ENCODE measurements around the gene CYB5R4. TPM values are rescaled to one million over a fixed set of nuclear protein-coding genes. Genes with fewer than 3 reads are reported as not detected.

Gene CYB5R4
- total RNA-seq, 1 experiment from 2014 or later: 24.0 TPM

DNA sequence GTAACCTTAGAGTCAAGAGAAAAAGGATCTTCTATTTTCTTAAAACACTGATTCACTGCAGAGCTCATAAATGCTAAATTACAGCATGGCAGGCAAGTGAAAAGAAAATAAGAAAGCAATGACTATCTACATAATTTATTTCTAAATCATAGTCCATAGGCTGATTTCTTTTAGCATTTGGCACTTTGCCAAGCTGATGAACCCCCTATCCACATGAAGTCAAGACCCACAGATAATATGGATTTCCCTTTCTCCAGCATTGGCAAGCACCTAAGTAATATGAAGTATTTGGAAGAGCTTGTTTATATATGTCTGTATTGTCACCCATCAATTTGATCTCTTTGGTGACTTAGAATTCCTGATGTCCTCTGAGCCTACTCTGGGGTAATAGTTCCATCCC lies 126.2 kb downstream of the CYB5R4 start:
- H3K4me2 ChIP-seq (ENCODE audit: low read length): no peak overlapping the region

More for the DNA sequence above, 126.2 kb downstream of the CYB5R4 start:
- DNase-seq (ENCODE audit: low read depth, low spot score): no peak
- no peaks in the 10 kb centered on the region for H3K4me1 ChIP-seq (ENCODE audit: control insufficient read depth in 1 of 2, insufficient read depth in 2 of 2, low read length in 2 of 2)
- intact Hi-C loops (cut with micrococcal nuclease): no loop called here
- RAD21 ChIA-PET (ENCODE audit: low non-redundant PET in 1 of 2, low total read pairs in 2 of 2, uncharacterized antibody in 2 of 2, unreplicated experiment in 2 of 2): no interaction called here
- no peak overlapping the region for H3K9ac ChIP-seq (ENCODE audit: low read length)
- H3K4me3 ChIP-seq (replicated peaks in 1 of 2; ENCODE audit: low read depth in 1 of 2, low read length in 2 of 2): no peak overlapping the region
- CTCF ChIA-PET: no interaction called here
- no peak overlapping the region for H3K27ac ChIP-seq (ENCODE audit: low read depth, low read length)
- H3K79me2 ChIP-seq (ENCODE audit: insufficient read depth, low read length): no peaks in the 10 kb centered on the region
- no peak for ATAC-seq
- no peaks in the 10 kb centered on the region for H3K27me3 ChIP-seq (ENCODE audit: insufficient read depth, low read length)
- no peaks in the 10 kb centered on the region; a peak in 1 of 4 replicates for H3K9me3 ChIP-seq (ENCODE audit: control insufficient read depth in 1 of 2, insufficient read depth in 1 of 2, low read depth in 1 of 2, low read length in 2 of 2)
- TF ChIP-seq EZH2phosphoT487 (IDR thresholded peaks at IDR 0.05; ENCODE audit: borderline replicate concordance) (no peak), JUND (IDR thresholded peaks at IDR 0.05) (no peak), SP1 (IDR thresholded peaks at IDR 0.05; ENCODE audit: low read depth) (no peak), TCF7L2 (IDR thresholded peaks at IDR 0.05; ENCODE audit: borderline replicate concordance, extremely low read depth, insufficient read depth, insufficient read length) (no peak), CEBPB (IDR thresholded peaks at IDR 0.05; ENCODE audit: low read depth) (no peak), SIN3A (IDR thresholded peaks at IDR 0.05; ENCODE audit: low read depth) (no peak), EGR1 (IDR thresholded peaks at IDR 0.05; ENCODE audit: low read depth) (no peak), POLR2A (IDR thresholded peaks at IDR 0.05; ENCODE audit: borderline replicate concordance, extremely low read depth, insufficient read depth, insufficient read length) (no peak), RAD21 (IDR thresholded peaks at IDR 0.05; ENCODE audit: low read depth) (no peak), ELF1 (IDR thresholded peaks at IDR 0.05; ENCODE audit: borderline replicate concordance, low read depth) (no peak), EZH2 (IDR thresholded peaks at IDR 0.05) (no peak), POLR2AphosphoS5 (IDR thresholded peaks at IDR 0.05; ENCODE audit: low read depth, low read length) (no peak), ZNF274 (IDR thresholded peaks at IDR 0.05; ENCODE audit: low read depth, low read length) (no peak)
- TF ChIP-seq, protein P1, sequence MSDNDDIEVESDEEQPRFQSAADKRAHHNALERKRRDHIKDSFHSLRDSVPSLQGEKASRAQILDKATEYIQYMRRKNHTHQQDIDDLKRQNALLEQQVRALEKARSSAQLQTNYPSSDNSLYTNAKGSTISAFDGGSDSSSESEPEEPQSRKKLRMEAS (IDR thresholded peaks at IDR 0.05): no peak
- TF ChIP-seq, protein P2, sequence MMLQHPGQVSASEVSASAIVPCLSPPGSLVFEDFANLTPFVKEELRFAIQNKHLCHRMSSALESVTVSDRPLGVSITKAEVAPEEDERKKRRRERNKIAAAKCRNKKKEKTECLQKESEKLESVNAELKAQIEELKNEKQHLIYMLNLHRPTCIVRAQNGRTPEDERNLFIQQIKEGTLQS (IDR thresholded peaks at IDR 0.05): no peak
- TF ChIP-seq, protein P3, sequence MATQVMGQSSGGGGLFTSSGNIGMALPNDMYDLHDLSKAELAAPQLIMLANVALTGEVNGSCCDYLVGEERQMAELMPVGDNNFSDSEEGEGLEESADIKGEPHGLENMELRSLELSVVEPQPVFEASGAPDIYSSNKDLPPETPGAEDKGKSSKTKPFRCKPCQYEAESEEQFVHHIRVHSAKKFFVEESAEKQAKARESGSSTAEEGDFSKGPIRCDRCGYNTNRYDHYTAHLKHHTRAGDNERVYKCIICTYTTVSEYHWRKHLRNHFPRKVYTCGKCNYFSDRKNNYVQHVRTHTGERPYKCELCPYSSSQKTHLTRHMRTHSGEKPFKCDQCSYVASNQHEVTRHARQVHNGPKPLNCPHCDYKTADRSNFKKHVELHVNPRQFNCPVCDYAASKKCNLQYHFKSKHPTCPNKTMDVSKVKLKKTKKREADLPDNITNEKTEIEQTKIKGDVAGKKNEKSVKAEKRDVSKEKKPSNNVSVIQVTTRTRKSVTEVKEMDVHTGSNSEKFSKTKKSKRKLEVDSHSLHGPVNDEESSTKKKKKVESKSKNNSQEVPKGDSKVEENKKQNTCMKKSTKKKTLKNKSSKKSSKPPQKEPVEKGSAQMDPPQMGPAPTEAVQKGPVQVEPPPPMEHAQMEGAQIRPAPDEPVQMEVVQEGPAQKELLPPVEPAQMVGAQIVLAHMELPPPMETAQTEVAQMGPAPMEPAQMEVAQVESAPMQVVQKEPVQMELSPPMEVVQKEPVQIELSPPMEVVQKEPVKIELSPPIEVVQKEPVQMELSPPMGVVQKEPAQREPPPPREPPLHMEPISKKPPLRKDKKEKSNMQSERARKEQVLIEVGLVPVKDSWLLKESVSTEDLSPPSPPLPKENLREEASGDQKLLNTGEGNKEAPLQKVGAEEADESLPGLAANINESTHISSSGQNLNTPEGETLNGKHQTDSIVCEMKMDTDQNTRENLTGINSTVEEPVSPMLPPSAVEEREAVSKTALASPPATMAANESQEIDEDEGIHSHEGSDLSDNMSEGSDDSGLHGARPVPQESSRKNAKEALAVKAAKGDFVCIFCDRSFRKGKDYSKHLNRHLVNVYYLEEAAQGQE (IDR thresholded peaks at IDR 0.05; ENCODE audit: low read depth): no peak
- TF ChIP-seq, protein P4, sequence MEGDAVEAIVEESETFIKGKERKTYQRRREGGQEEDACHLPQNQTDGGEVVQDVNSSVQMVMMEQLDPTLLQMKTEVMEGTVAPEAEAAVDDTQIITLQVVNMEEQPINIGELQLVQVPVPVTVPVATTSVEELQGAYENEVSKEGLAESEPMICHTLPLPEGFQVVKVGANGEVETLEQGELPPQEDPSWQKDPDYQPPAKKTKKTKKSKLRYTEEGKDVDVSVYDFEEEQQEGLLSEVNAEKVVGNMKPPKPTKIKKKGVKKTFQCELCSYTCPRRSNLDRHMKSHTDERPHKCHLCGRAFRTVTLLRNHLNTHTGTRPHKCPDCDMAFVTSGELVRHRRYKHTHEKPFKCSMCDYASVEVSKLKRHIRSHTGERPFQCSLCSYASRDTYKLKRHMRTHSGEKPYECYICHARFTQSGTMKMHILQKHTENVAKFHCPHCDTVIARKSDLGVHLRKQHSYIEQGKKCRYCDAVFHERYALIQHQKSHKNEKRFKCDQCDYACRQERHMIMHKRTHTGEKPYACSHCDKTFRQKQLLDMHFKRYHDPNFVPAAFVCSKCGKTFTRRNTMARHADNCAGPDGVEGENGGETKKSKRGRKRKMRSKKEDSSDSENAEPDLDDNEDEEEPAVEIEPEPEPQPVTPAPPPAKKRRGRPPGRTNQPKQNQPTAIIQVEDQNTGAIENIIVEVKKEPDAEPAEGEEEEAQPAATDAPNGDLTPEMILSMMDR (IDR thresholded peaks at IDR 0.05 in 2 of 3, conservative IDR thresholded peaks at IDR 0.05 in 1 of 3; ENCODE audit: borderline replicate concordance in 1 of 3, insufficient read depth in 1 of 3, low read depth in 2 of 3, low read length in 2 of 3): no peak
- TF ChIP-seq, protein P5, sequence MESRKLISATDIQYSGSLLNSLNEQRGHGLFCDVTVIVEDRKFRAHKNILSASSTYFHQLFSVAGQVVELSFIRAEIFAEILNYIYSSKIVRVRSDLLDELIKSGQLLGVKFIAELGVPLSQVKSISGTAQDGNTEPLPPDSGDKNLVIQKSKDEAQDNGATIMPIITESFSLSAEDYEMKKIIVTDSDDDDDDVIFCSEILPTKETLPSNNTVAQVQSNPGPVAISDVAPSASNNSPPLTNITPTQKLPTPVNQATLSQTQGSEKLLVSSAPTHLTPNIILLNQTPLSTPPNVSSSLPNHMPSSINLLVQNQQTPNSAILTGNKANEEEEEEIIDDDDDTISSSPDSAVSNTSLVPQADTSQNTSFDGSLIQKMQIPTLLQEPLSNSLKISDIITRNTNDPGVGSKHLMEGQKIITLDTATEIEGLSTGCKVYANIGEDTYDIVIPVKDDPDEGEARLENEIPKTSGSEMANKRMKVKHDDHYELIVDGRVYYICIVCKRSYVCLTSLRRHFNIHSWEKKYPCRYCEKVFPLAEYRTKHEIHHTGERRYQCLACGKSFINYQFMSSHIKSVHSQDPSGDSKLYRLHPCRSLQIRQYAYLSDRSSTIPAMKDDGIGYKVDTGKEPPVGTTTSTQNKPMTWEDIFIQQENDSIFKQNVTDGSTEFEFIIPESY (IDR thresholded peaks at IDR 0.05; ENCODE audit: extremely low read depth, insufficient replicate concordance, low read length): no peak
- H2AFZ ChIP-seq (ENCODE audit: low read depth, low read length, poor library complexity, severe bottlenecking): no peak overlapping the region
- no peaks in the 10 kb centered on the region for H3K36me3 ChIP-seq (ENCODE audit: control insufficient read depth in 1 of 2, insufficient read depth in 2 of 2, low read length in 2 of 2)
- BruUV-seq (replicated peaks): no TSS peak
- POLR2A ChIA-PET: no interaction called here
- H3K9me2 ChIP-seq (ENCODE audit: insufficient read depth): no peaks in the 10 kb centered on the region
- no peaks in the 10 kb centered on the region for H4K20me1 ChIP-seq (ENCODE audit: insufficient read depth)

All from HCT116 (cell line).